PFSK-1 (cell line): ENCODE data around the gene TENT4A.

Experiments
- FOXP2 ChIP-seq: optimal IDR thresholded peaks from 2 replicates; pipeline ENCODE3; 2011; ENCODE audit warnings: borderline replicate concordance, control low read depth, inconsistent platforms; ENCODE audit not compliant: insufficient read depth; ENCODE audit errors: extremely low read length, extremely low read depth
- POLR2AphosphoS5 ChIP-seq: IDR thresholded peaks from 2 replicates; pipeline ENCODE4 v1.6.1; 2012; ENCODE audit warnings: low read depth, mild to moderate bottlenecking, control low read depth, low read length, moderate library complexity
- REST ChIP-seq, 2 experiments: IDR thresholded peaks; 2 replicates each; pipeline versions ENCODE4 v1.6.1 to v1.8.0; 2011 to 2012; ENCODE audit warnings: low read depth in 2 of 2, low read length in 2 of 2, control low read depth in 1 of 2, inconsistent platforms in 1 of 2, mild to moderate bottlenecking in 1 of 2, moderate library complexity in 1 of 2; ENCODE audit not compliant: insufficient read depth in 1 of 2
- SIN3A ChIP-seq: IDR thresholded peaks from 2 replicates; pipeline ENCODE4 v1.6.1; 2012; ENCODE audit warnings: mild to moderate bottlenecking, low read length, moderate library complexity, borderline replicate concordance; ENCODE audit not compliant: insufficient read depth
- TAF1 ChIP-seq: IDR thresholded peaks from 2 replicates; pipeline ENCODE4 v1.6.1; 2012; ENCODE audit warnings: low read length, control low read depth, borderline replicate concordance; ENCODE audit not compliant: insufficient read depth

TENT4A gene

GRCh38 chr5:6773342-6774035, 60.3 kb downstream of the TENT4A start:
- no peak for TF ChIP-seq REST (IDR thresholded peaks at IDR 0.05; ENCODE audit: insufficient read depth in 1 of 2, low read depth in 2 of 2, low read length in 2 of 2)
- TF ChIP-seq POLR2AphosphoS5 = no peak
- no peak for TF ChIP-seq SIN3A
- TF ChIP-seq FOXP2 = no peak
- no peak for TF ChIP-seq TAF1

GRCh38 chr5:6774721-6775204, 61.5 kb downstream of the TENT4A start:
- TF ChIP-seq POLR2AphosphoS5 = no peak
- TF ChIP-seq TAF1 = no peak
- TF ChIP-seq REST (IDR thresholded peaks at IDR 0.05; ENCODE audit: insufficient read depth in 1 of 2, low read depth in 2 of 2, low read length in 2 of 2) = no peak
- TF ChIP-seq SIN3A = no peak
- no peak for TF ChIP-seq FOXP2

GRCh38 chr5:6775571-6775970, 62.3 kb downstream of the TENT4A start:
- TF ChIP-seq REST (IDR thresholded peaks at IDR 0.05; ENCODE audit: insufficient read depth in 1 of 2, low read depth in 2 of 2, low read length in 2 of 2) (no peak), FOXP2 (no peak), POLR2AphosphoS5 (no peak), TAF1 (no peak), SIN3A (no peak)

GRCh38 chr5:6780802-6781391, 67.7 kb downstream of the TENT4A start:
- TF ChIP-seq POLR2AphosphoS5 (no peak), SIN3A (no peak), FOXP2 (no peak), TAF1 (no peak), REST (IDR thresholded peaks at IDR 0.05; ENCODE audit: insufficient read depth in 1 of 2, low read depth in 2 of 2, low read length in 2 of 2) (no peak)
